ENCODE data around the gene EIF3I.
A peak's percentile ranks its signal among the peaks of the same experiment; 100 is the strongest.

The EIF3I gene

DNA sequence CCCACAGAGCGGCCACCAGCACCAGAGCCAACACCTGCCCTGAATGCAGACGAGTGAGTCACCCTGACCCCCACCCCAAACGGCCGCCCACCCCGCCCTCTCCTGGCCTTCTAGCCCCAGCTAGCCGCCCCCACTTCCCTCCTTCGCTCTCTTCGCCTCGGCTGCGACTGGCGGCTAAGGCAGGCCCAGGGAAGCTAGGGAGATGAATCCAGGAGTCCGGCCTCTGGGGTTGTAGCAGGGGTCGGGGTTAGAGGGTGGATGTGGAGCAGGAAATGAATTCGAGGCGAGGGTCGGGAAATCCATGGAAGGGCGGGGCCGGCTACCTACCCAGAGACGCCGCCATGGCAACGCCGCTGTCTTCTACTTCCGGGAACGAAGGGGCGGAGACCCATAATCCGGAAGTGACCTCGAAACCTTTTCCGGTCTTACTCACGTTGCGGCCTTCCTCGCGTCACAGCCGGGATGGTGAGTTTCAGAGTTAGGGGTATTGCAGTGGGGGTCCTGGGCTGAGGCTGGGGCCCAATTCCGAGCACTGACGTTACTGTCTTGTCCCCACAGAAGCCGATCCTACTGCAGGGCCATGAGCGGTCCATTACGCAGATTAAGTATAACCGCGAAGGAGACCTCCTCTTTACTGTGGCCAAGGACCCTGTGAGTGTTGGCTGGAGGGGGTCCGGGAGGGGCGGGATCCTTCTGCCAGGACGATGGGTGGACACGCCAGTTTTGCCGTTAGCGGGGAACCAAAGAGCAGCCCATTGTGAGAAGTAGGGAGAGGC lies at the start of gene EIF3I, which contains the start of gene TMEM234:
Gene EIF3I, plus strand, starts transcription at position 428 of the 776 bp plus-strand sequence. Its CDS starts 35 bp downstream, at position 463.
Gene TMEM234, minus strand, starts transcription at position 374 of the 776 bp plus-strand sequence. Its CDS starts 31 bp downstream, at position 343.
- DNase-seq (ENCODE audit: low read depth, low spot score): peak; percentile 44
- Histone ChIP-seq H3K9ac (ENCODE audit: insufficient read length) (peak within 1 kb of the TSS; percentile 98), H3K27ac (peak within 1 kb of the TSS; percentile 76)

GRCh38 chr1:32172621-32173245 lies 49.5 kb upstream of the EIF3I start:
- Histone ChIP-seq H3K36me3 (ENCODE audit: insufficient read depth, low read length) (peaks cover 50% of the 10 kb centered on the region), H3K4me3 (no peak overlapping the region), H3K27ac (no peak overlapping the region), H3K9ac (ENCODE audit: insufficient read length) (no peak overlapping the region), H3K9me3 (ENCODE audit: low read depth, low read length) (no peaks in the 10 kb centered on the region)
- TF ChIP-seq POLR2AphosphoS5 (IDR thresholded peaks at IDR 0.05; ENCODE audit: borderline replicate concordance, low read depth, low read length): no peak
- no peak for DNase-seq (ENCODE audit: low read depth, low spot score)

More for the DNA sequence above, at the start of gene EIF3I, which contains the start of gene TMEM234:
- TF ChIP-seq POLR2AphosphoS5 (IDR thresholded peaks at IDR 0.05; ENCODE audit: borderline replicate concordance, low read depth, low read length): peak; percentile 98
- TF ChIP-seq FOXP2 (optimal IDR thresholded peaks at IDR 0.05; ENCODE audit: control extremely low read depth, extremely low read length, insufficient read depth): no peak
- TF ChIP-seq EZH2 (IDR thresholded peaks at IDR 0.05): no peak
- H3K36me3 ChIP-seq (ENCODE audit: insufficient read depth, low read length): peaks cover 25% of the 10 kb centered on the region
- no peaks in the 10 kb centered on the region for H3K9me3 ChIP-seq (ENCODE audit: low read depth, low read length)
- H3K4me3 ChIP-seq: peak within 1 kb of the TSS; percentile 99

DNA sequence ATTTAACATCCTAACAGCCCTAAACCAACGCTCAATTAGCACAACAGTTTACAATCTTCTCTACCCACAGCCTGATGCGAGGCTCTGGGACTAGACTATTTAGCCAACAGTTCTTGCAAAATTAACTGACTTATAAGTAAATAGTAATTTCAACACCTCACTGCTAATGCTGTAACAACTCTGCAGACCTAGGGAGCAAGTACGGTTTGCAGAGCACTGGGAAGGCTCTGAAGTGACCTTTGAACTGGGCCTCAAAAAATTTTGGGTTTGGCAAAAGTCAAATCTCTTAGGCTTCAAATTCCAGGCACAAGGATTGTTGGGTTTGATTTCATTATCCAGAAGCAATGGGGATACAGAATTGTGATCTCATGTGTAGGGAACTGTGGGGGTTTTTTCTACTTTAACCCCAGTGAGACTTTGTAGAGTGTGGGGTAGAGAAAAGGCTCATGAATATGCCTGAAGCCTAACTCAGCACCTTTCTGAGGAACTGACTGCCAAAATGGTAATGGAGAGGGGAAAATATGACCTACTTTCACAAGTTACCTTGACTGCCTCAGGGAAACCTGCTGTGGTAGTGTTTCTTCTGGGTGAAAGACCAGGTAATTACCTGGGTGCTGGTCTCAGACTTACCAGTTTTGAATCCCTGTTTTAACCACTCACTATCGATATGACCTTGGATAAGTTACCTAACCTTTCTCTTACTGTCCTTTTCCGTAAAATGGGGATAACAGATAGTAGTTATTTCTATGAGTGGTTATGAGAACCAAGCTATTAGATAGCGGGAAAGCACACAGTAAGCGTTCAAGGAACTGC lies 43.6 kb upstream of the EIF3I start:
- TF ChIP-seq EZH2 (IDR thresholded peaks at IDR 0.05) (no peak), FOXP2 (optimal IDR thresholded peaks at IDR 0.05; ENCODE audit: control extremely low read depth, extremely low read length, insufficient read depth) (no peak), POLR2AphosphoS5 (IDR thresholded peaks at IDR 0.05; ENCODE audit: borderline replicate concordance, low read depth, low read length) (no peak)
- Histone ChIP-seq H3K9ac (ENCODE audit: insufficient read length) (no peak overlapping the region), H3K36me3 (ENCODE audit: insufficient read depth, low read length) (no peaks in the 10 kb centered on the region; the same call in 1 of the 2 replicates), H3K27ac (peak overlapping the region; percentile 56), H3K4me3 (no peak overlapping the region), H3K9me3 (ENCODE audit: low read depth, low read length) (no peaks in the 10 kb centered on the region)
- DNase-seq (ENCODE audit: low read depth, low spot score): no peak

DNA sequence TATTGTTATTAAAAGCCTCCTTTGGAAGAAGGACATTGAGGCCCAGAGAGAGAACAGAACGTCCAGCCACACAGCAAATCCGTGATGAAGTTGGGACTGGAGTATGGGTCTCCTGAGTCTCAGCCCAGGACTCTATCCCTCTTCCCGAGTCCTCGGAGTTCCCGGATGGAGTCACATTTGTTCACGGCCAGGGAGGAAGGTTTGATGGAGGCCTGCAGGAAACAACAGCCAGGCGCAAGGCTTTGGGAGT lies 43.1 kb upstream of the EIF3I start:
- H3K36me3 ChIP-seq (ENCODE audit: insufficient read depth, low read length): no peaks in the 10 kb centered on the region; the same call in 1 of the 2 replicates
- no peaks in the 10 kb centered on the region for H3K9me3 ChIP-seq (ENCODE audit: low read depth, low read length)
- H3K9ac ChIP-seq (ENCODE audit: insufficient read length): no peak overlapping the region
- DNase-seq (ENCODE audit: low read depth, low spot score): no peak
- 0 out of 2 replicates have a peak overlapping the region, but pooled peaks have one; percentile 56 for H3K27ac ChIP-seq
- TF ChIP-seq EZH2 (IDR thresholded peaks at IDR 0.05) (no peak), POLR2AphosphoS5 (IDR thresholded peaks at IDR 0.05; ENCODE audit: borderline replicate concordance, low read depth, low read length) (no peak), FOXP2 (optimal IDR thresholded peaks at IDR 0.05; ENCODE audit: control extremely low read depth, extremely low read length, insufficient read depth) (no peak)
- H3K4me3 ChIP-seq: no peak overlapping the region

DNA sequence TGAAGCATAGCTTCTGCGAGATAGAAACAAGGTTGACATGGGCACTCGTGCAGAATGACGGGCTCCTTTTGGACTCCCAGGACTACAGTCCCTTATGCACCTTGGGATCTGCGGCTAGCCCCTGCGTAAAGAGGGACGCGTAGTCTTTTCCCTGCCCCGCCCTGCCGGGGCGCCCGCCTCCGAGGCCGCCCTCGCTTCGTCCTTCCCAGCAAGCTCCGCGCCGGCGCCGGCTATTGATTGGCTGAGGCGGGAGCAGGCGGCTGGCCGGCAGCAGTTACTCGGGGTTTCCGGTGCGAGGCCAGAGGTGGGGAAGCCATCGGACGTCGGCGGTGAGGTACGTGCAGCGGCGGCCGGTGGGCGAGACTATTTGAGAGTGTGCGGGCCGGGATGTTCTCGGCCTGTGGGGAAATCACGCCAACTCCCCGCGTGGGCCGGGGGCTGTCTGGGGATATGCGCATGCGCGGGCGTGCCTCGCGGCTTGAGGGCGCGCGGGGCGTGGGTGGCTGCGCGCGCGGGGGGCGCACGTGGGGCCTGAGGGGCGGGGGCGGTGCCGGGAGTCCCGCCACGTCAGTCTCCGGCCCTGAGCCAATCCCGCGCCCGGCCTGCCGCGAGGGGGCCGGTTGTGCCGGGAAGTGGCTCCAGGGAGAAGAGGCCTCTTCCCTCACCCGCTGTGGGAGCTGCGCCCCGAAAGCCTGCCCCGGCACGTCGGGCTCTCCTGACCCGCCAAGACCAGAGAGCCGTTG lies 42.6 kb upstream of the EIF3I start, which contains the start of gene TXLNA:
Gene TXLNA, plus strand, starts transcription at position 233 of the 743 bp plus-strand sequence. CDS start 671 bp downstream, outside the sequence.
- no peak for DNase-seq (ENCODE audit: low read depth, low spot score)
- TF ChIP-seq EZH2 (IDR thresholded peaks at IDR 0.05): no peak
- peak; percentile 80; the same call in 1 of the 2 replicates for TF ChIP-seq POLR2AphosphoS5 (IDR thresholded peaks at IDR 0.05; ENCODE audit: borderline replicate concordance, low read depth, low read length)
- no peak for TF ChIP-seq FOXP2 (optimal IDR thresholded peaks at IDR 0.05; ENCODE audit: control extremely low read depth, extremely low read length, insufficient read depth)

GRCh38 chr1:32180186-32181060 lies 41.8 kb upstream of the EIF3I start:
- TF ChIP-seq POLR2AphosphoS5 (IDR thresholded peaks at IDR 0.05; ENCODE audit: borderline replicate concordance, low read depth, low read length): no peak
- TF ChIP-seq EZH2 (IDR thresholded peaks at IDR 0.05): no peak
- no peak for TF ChIP-seq FOXP2 (optimal IDR thresholded peaks at IDR 0.05; ENCODE audit: control extremely low read depth, extremely low read length, insufficient read depth)
- no peak for DNase-seq (ENCODE audit: low read depth, low spot score)
- Histone ChIP-seq H3K9ac (ENCODE audit: insufficient read length) (peak overlapping the region; percentile 88), H3K27ac (peak overlapping the region; percentile 80), H3K9me3 (ENCODE audit: low read depth, low read length) (no peaks in the 10 kb centered on the region), H3K4me3 (peak overlapping the region; percentile 79), H3K36me3 (ENCODE audit: insufficient read depth, low read length) (peaks cover 7% of the 10 kb centered on the region)

More for the DNA sequence above, 42.6 kb upstream of the EIF3I start, which contains the start of gene TXLNA:
- peak within 1 kb of the TSS; percentile 79 for H3K4me3 ChIP-seq
- peak within 1 kb of the TSS; percentile 80 for H3K27ac ChIP-seq
- H3K9ac ChIP-seq (ENCODE audit: insufficient read length): peak within 1 kb of the TSS; percentile 88
- H3K9me3 ChIP-seq (ENCODE audit: low read depth, low read length): no peaks in the 10 kb centered on the region
- peaks cover 3% of the 10 kb centered on the region; the same call in 1 of the 2 replicates for H3K36me3 ChIP-seq (ENCODE audit: insufficient read depth, low read length)

DNA sequence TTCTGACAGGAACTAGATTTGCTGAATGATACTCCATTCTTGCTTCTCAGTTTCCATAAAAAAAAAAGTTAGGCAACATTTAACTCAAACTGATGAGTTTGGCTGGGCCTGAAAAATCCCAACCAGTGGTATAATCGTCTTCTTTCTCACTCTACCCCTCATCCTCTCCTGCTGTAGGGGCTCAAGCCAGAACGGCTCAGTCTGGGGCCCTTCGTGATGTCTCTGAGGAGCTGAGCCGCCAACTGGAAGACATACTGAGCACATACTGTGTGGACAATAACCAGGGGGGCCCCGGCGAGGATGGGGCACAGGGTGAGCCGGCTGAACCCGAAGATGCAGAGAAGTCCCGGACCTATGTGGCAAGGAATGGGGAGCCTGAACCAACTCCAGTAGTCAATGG lies 41.1 kb upstream of the EIF3I start:
- peak overlapping the region; percentile 80; the same call in 1 of the 2 replicates for H3K27ac ChIP-seq
- no peaks in the 10 kb centered on the region for H3K9me3 ChIP-seq (ENCODE audit: low read depth, low read length)
- peaks cover 7% of the 10 kb centered on the region for H3K36me3 ChIP-seq (ENCODE audit: insufficient read depth, low read length)
- H3K9ac ChIP-seq (ENCODE audit: insufficient read length): peak overlapping the region; percentile 88
- TF ChIP-seq POLR2AphosphoS5 (IDR thresholded peaks at IDR 0.05; ENCODE audit: borderline replicate concordance, low read depth, low read length) (no peak), EZH2 (IDR thresholded peaks at IDR 0.05) (no peak)
- no peak for DNase-seq (ENCODE audit: low read depth, low spot score)
- peak overlapping the region; percentile 79 for H3K4me3 ChIP-seq
